Activated CD8-positive, alpha-beta T cell treated with anti-CD3 and anti-CD28 coated beads, Interleukin-2, amount 10 ng/mL, durations not matched to agents 7 days and 5 days (primary cell): ENCODE results near the gene DBR1. TPM values are rescaled to one million over a fixed set of nuclear protein-coding genes. Genes with fewer than 3 reads are reported as not detected.
A peak's percentile ranks its signal among the peaks of the same experiment; 100 is the strongest.
"Not testable (repeated sequence)": the region's sequence is repeated elsewhere in the genome, so short reads cannot be mapped to it uniquely, and the experiment has no call there.

Experiments
- ATAC-seq: fragments of 150-1000 bp; cut with Tn5 transposase; one replicate; pipeline ENCODE4 v1.10.0; 2021; ENCODE audit warnings: moderate library complexity
- CTCF ChIA-PET: fragments of 350-600 bp; sonication (Branson Sonifier 250); formaldehyde crosslinking; loops from one replicate; lab custom pipeline; 2021; ENCODE audit warnings: antibody characterized with exemption; lab: Charles Lee
- POLR2A ChIA-PET: fragments of 350-600 bp; sonication (Branson Sonifier 250); formaldehyde crosslinking; loops from one replicate; lab custom pipeline; 2021; ENCODE audit warnings: antibody characterized with exemption; lab: Charles Lee
- DNase-seq: peaks from one replicate; pipeline ENCODE4 v3.0.0-alpha.2; 2020
- H3K27ac Mint-ChIP-seq: one replicate; pipeline ENCODE4 v1.8.0; 2021; ENCODE audit warnings: mild to moderate bottlenecking, mixed read lengths
- H3K27me3 Mint-ChIP-seq: one replicate; pipeline ENCODE4 v1.8.0; 2021; ENCODE audit warnings: low read depth, mixed read lengths
- H3K36me3 Mint-ChIP-seq: one replicate; pipeline ENCODE4 v1.8.0; 2021; ENCODE audit warnings: low read depth, mixed read lengths
- H3K4me1 Mint-ChIP-seq: one replicate; pipeline ENCODE4 v1.8.0; 2021; ENCODE audit warnings: low read depth, mixed read lengths
- H3K4me3 Mint-ChIP-seq: one replicate; pipeline ENCODE4 v1.8.0; 2021; ENCODE audit warnings: mild to moderate bottlenecking, mixed read lengths
- H3K9me3 Mint-ChIP-seq: one replicate; pipeline ENCODE4 v1.8.0; 2022; ENCODE audit warnings: mixed read lengths; ENCODE audit not compliant: insufficient read depth
- total RNA-seq, 2 experiments: library from RNA; stranded (reverse); gene quantifications; one replicate each; pipeline ENCODE4 v1.2.3, GENCODE V29; 2021

Gene DBR1
- total RNA-seq, 2 experiments from 2014 or later: 18.1 to 21.8 TPM

GRCh38 chr3:138186803-138187295 lies 12.1 kb upstream of the DBR1 start:
- Mint-ChIP-seq H3K9me3 (no peaks in the 10 kb centered on the region), H3K27ac (peak overlapping the region; percentile 96), H3K27me3 (peaks cover 3% of the 10 kb centered on the region), H3K4me1 (peaks cover 34% of the 10 kb centered on the region), H3K4me3 (peak overlapping the region; percentile 94), H3K36me3 (peaks cover 14% of the 10 kb centered on the region)
- POLR2A ChIA-PET: interaction anchor here (0.5 to 3.1 kb wide), 6 partner anchors 9 to 121 kb away, joined by 3 to 30 read pairs (median 3); partner anchors contain the start of gene DBR1
- DNase-seq (peak; percentile 92), ATAC-seq (peak; percentile 92)
- CTCF ChIA-PET: interaction anchor here (1.3 to 2.7 kb wide), 4 partner anchors 8 to 729 kb away, joined by 3 to 15 read pairs (median 6); partner anchors contain the start of gene DBR1

GRCh38 chr3:138186221-138186620 lies 11.5 kb upstream of the DBR1 start:
- peaks cover 8% of the 10 kb centered on the region for H3K36me3 Mint-ChIP-seq
- CTCF ChIA-PET: interaction anchor here (0.6 to 2.7 kb wide), 4 partner anchors 8 to 730 kb away, joined by 3 to 15 read pairs (median 6); partner anchors contain the start of gene DBR1
- no peak for ATAC-seq
- H3K9me3 Mint-ChIP-seq: no peaks in the 10 kb centered on the region
- H3K4me3 Mint-ChIP-seq: peak overlapping the region; percentile 94
- no peak for DNase-seq
- H3K27me3 Mint-ChIP-seq: peaks cover 5% of the 10 kb centered on the region
- POLR2A ChIA-PET: interaction anchor here (1.0 to 3.1 kb wide), 3 partner anchors 12 to 104 kb away, joined by 3 to 30 read pairs (median 4); partner anchors contain the start of gene DBR1
- H3K4me1 Mint-ChIP-seq: peaks cover 30% of the 10 kb centered on the region
- H3K27ac Mint-ChIP-seq: no peak overlapping the region

GRCh38 chr3:138184994-138185393 lies 10.3 kb upstream of the DBR1 start:
- H3K4me3 Mint-ChIP-seq: no peak overlapping the region
- ATAC-seq (no peak), DNase-seq (no peak)
- peaks cover 5% of the 10 kb centered on the region for H3K27me3 Mint-ChIP-seq
- CTCF ChIA-PET: interaction anchor here (0.9 kb wide), 1 partner anchor 9 kb away, joined by 3 read pairs; no protein-coding TSS in a partner anchor
- peaks cover 4% of the 10 kb centered on the region for H3K36me3 Mint-ChIP-seq
- H3K27ac Mint-ChIP-seq: no peak overlapping the region
- peaks cover 26% of the 10 kb centered on the region for H3K4me1 Mint-ChIP-seq
- POLR2A ChIA-PET: no interaction called here
- H3K9me3 Mint-ChIP-seq: no peaks in the 10 kb centered on the region

- H3K4me3 Mint-ChIP-seq: no peak overlapping the region
- H3K27me3 Mint-ChIP-seq: peaks cover 3% of the 10 kb centered on the region
- ChIA-PET POLR2A (no interaction called here), CTCF (interaction anchor here (0.9 to 1.6 kb wide), 11 partner anchors 9 to 756 kb away, joined by 3 to 13 read pairs (median 4); partner anchors contain the start of genes CEP70 and NME9)
- H3K36me3 Mint-ChIP-seq: peaks cover 2% of the 10 kb centered on the region
- H3K4me1 Mint-ChIP-seq: no peaks in the 10 kb centered on the region
- H3K9me3 Mint-ChIP-seq: no peaks in the 10 kb centered on the region
- ATAC-seq (peak; percentile 91), DNase-seq (peak; percentile 60)
- no peak overlapping the region for H3K27ac Mint-ChIP-seq
Measured at GRCh38 chr3:138180375-138181029, 5.8 kb upstream of the DBR1 start.

GRCh38 chr3:138173769-138174420 lies 826 bp downstream of the DBR1 start:
- Mint-ChIP-seq H3K27me3 (no peaks in the 10 kb centered on the region), H3K27ac (peak overlapping the region; percentile 98), H3K9me3 (no peaks in the 10 kb centered on the region), H3K4me1 (peaks cover 32% of the 10 kb centered on the region), H3K36me3 (peaks cover 32% of the 10 kb centered on the region), H3K4me3 (peak overlapping the region; percentile 97)
- no peak for ATAC-seq
- POLR2A ChIA-PET: interaction anchor here (0.6 to 2.6 kb wide), 5 partner anchors 13 to 1617 kb away, joined by 3 to 30 read pairs (median 6); partner anchors contain the start of gene ARMC8
- no peak for DNase-seq
- CTCF ChIA-PET: interaction anchor here (0.6 to 3.3 kb wide), 7 partner anchors 10 to 746 kb away, joined by 3 to 15 read pairs (median 4); partner anchors contain the start of genes ARMC8 and CEP70

GRCh38 chr3:138172625-138173024 lies 2.1 kb downstream of the DBR1 start:
- Mint-ChIP-seq H3K4me1 (peaks cover 32% of the 10 kb centered on the region), H3K36me3 (peaks cover 41% of the 10 kb centered on the region), H3K9me3 (no peaks in the 10 kb centered on the region), H3K4me3 (peak overlapping the region; percentile 38), H3K27ac (no peak overlapping the region), H3K27me3 (no peaks in the 10 kb centered on the region)
- DNase-seq: no peak
- no peak for ATAC-seq
- ChIA-PET POLR2A (interaction anchor here (0.6 kb wide), 1 partner anchor 91 kb away, joined by 3 read pairs; no protein-coding TSS in a partner anchor), CTCF (interaction anchor here (1.6 to 3.3 kb wide), 2 partner anchors 14 to 421 kb away, joined by 5 to 15 read pairs; partner anchors contain the start of genes ARMC8 and CEP70)

- H3K27me3 Mint-ChIP-seq: no peaks in the 10 kb centered on the region
Measured at GRCh38 chr3:138165061-138165460, 9.7 kb downstream of the DBR1 start.

GRCh38 chr3:138157743-138158142 lies 17.0 kb downstream of the DBR1 start:
- ATAC-seq (no peak), DNase-seq (no peak)
- no peaks in the 10 kb centered on the region for H3K4me1 Mint-ChIP-seq
- ChIA-PET CTCF (no interaction called here), POLR2A (no interaction called here)
- H3K27ac Mint-ChIP-seq: no peak overlapping the region
- H3K36me3 Mint-ChIP-seq: peaks cover 20% of the 10 kb centered on the region
- H3K4me3 Mint-ChIP-seq: no peak overlapping the region
- H3K9me3 Mint-ChIP-seq: no peaks in the 10 kb centered on the region
- H3K27me3 Mint-ChIP-seq: no peaks in the 10 kb centered on the region

More at GRCh38 chr3:138165061-138165460, 9.7 kb downstream of the DBR1 start:
- Mint-ChIP-seq H3K27ac (no peak overlapping the region), H3K4me3 (no peak overlapping the region), H3K36me3 (peaks cover 68% of the 10 kb centered on the region), H3K9me3 (no peaks in the 10 kb centered on the region), H3K4me1 (no peaks in the 10 kb centered on the region)
- no peak for ATAC-seq
- POLR2A ChIA-PET: no interaction called here
- DNase-seq: no peak
- CTCF ChIA-PET: interaction anchor here (0.8 kb wide), 1 partner anchor 253 kb away, joined by 3 read pairs; no protein-coding TSS in a partner anchor

GRCh38 chr3:138154534-138154933 lies 20.2 kb downstream of the DBR1 start:
- Mint-ChIP-seq H3K4me1 (no peaks in the 10 kb centered on the region), H3K27ac (no peak overlapping the region), H3K4me3 (no peak overlapping the region), H3K36me3 (no peaks in the 10 kb centered on the region), H3K9me3 (no peaks in the 10 kb centered on the region), H3K27me3 (no peaks in the 10 kb centered on the region)
- DNase-seq (no peak), ATAC-seq (no peak)
- POLR2A ChIA-PET: no interaction called here
- CTCF ChIA-PET: no interaction called here

- POLR2A ChIA-PET: no interaction called here
- DNase-seq (no peak), ATAC-seq (no peak)
- Mint-ChIP-seq H3K36me3 (no peaks in the 10 kb centered on the region), H3K9me3 (no peaks in the 10 kb centered on the region), H3K27me3 (peaks cover 8% of the 10 kb centered on the region), H3K4me1 (no peaks in the 10 kb centered on the region), H3K4me3 (no peak overlapping the region), H3K27ac (no peak overlapping the region)
- CTCF ChIA-PET: no interaction called here
Measured at GRCh38 chr3:138148503-138148902, 26.2 kb downstream of the DBR1 start.

GRCh38 chr3:138142181-138142580 lies 32.5 kb downstream of the DBR1 start:
- H3K27ac Mint-ChIP-seq, H3K9me3 Mint-ChIP-seq, POLR2A ChIA-PET, DNase-seq, H3K4me1 Mint-ChIP-seq, CTCF ChIA-PET, H3K36me3 Mint-ChIP-seq, ATAC-seq, H3K4me3 Mint-ChIP-seq: not testable (repeated sequence)
- peaks cover 16% of the 10 kb centered on the region for H3K27me3 Mint-ChIP-seq
